GM21576 (cell line): ENCODE data around the gene UPF3A.
"Not testable (repeated sequence)": the region's sequence is repeated elsewhere in the genome, so short reads cannot be mapped to it uniquely, and the experiment has no call there.

ENCODE experiments used
- ATAC-seq: cut with Tn5 transposase; IDR thresholded peaks from one replicate; pipeline ENCODE4 v1.9.1; 2021; ENCODE audit warnings: mild to moderate bottlenecking, moderate library complexity; ENCODE audit not compliant: unreplicated experiment

Gene UPF3A

GRCh38 chr13:114281351-114282040 lies at the start of gene UPF3A:
TSS of gene UPF3A (plus strand) at chr13:114281601. CDS start at chr13:114281640, 39 bp downstream.
- ATAC-seq, result peak; percentile 65

- no peak for ATAC-seq
Observed at GRCh38 chr13:114231886-114232285, 49.5 kb upstream of the UPF3A start.

GRCh38 chr13:114234266-114234644 lies 47.1 kb upstream of the UPF3A start:
- ATAC-seq, result no peak

GRCh38 chr13:114234645-114235421 lies 46.6 kb upstream of the UPF3A start, which contains the start of gene CDC16:
TSS of gene CDC16 (plus strand) at chr13:114234897. CDS start at chr13:114235085, 188 bp downstream.
- ATAC-seq, result peak; percentile 89

GRCh38 chr13:114235697-114236096 lies 45.7 kb upstream of the UPF3A start:
- no peak for ATAC-seq

GRCh38 chr13:114236227-114236626 lies 45.2 kb upstream of the UPF3A start:
- ATAC-seq, result no peak

- no peak for ATAC-seq
Observed at GRCh38 chr13:114237415-114238112, 43.8 kb upstream of the UPF3A start.

GRCh38 chr13:114241918-114242317 lies 39.5 kb upstream of the UPF3A start:
- no peak for ATAC-seq

GRCh38 chr13:114243971-114244370 lies 37.4 kb upstream of the UPF3A start:
- ATAC-seq, result no peak

- ATAC-seq, result no peak
Observed at GRCh38 chr13:114244637-114245036, 36.8 kb upstream of the UPF3A start.

GRCh38 chr13:114248011-114248410 lies 33.4 kb upstream of the UPF3A start:
- ATAC-seq, result no peak

- no peak for ATAC-seq
Observed at GRCh38 chr13:114249077-114249476, 32.3 kb upstream of the UPF3A start.

GRCh38 chr13:114251639-114252440 lies 29.6 kb upstream of the UPF3A start:
- ATAC-seq, result not testable (repeated sequence)

GRCh38 chr13:114256547-114256946 lies 24.9 kb upstream of the UPF3A start:
- ATAC-seq, result no peak

- ATAC-seq, result no peak
Observed at GRCh38 chr13:114257014-114257413, 24.4 kb upstream of the UPF3A start.

- ATAC-seq, result no peak
Observed at GRCh38 chr13:114258589-114258988, 22.8 kb upstream of the UPF3A start.

GRCh38 chr13:114259374-114259773 lies 22.0 kb upstream of the UPF3A start:
- no peak for ATAC-seq

- peak; percentile 64 for ATAC-seq
Observed at GRCh38 chr13:114259974-114260373, 21.4 kb upstream of the UPF3A start.

- no peak for ATAC-seq
Observed at GRCh38 chr13:114260814-114261213, 20.6 kb upstream of the UPF3A start.

- no peak for ATAC-seq
Observed at GRCh38 chr13:114261328-114261965, 20.0 kb upstream of the UPF3A start.
